GM12878 (cell line): ENCODE measurements around the gene TIMM9. TPM values are rescaled to one million over a fixed set of nuclear protein-coding genes. Genes with fewer than 3 reads are reported as not detected.
A peak's percentile ranks its signal among the peaks of the same experiment; 100 is the strongest.

Source experiments
- ESRRA ChIP-seq: IDR thresholded peaks from 2 replicates; pipeline ENCODE4 v1.6.1; 2012; ENCODE audit warnings: mild to moderate bottlenecking, low read length, improper control_type of control experiment
- FOXM1 ChIP-seq: IDR thresholded peaks from 2 replicates; pipeline ENCODE4 v1.6.1; 2012; ENCODE audit warnings: low read depth, mild to moderate bottlenecking, inconsistent platforms, low read length, moderate library complexity
- GABPA ChIP-seq: IDR thresholded peaks from 2 replicates; pipeline ENCODE4 v1.6.1; 2014; ENCODE audit warnings: antibody characterized with exemption, low read depth, mild to moderate bottlenecking, inconsistent platforms
- HDGF ChIP-seq: fragments of 450-650 bp; IDR thresholded peaks from 2 replicates; pipeline ENCODE4 v1.6.1; 2016; ENCODE audit warnings: antibody characterized with exemption
- IKZF2 ChIP-seq, 2 experiments: fragments of 450-650 bp; IDR thresholded peaks; 2 replicates each; pipeline ENCODE4 v1.6.1; 2017; ENCODE audit warnings: mild to moderate bottlenecking in 2 of 2, moderate library complexity in 2 of 2
- LARP7 ChIP-seq: fragments of 450-650 bp; IDR thresholded peaks from 2 replicates; pipeline ENCODE4 v1.6.1; 2017; ENCODE audit warnings: mild to moderate bottlenecking
- MTA3 ChIP-seq: IDR thresholded peaks from 2 replicates; pipeline ENCODE4 v1.6.1; 2012; ENCODE audit warnings: low read length, inconsistent platforms, borderline replicate concordance
- MYC ChIP-seq: IDR thresholded peaks from 2 replicates; pipeline ENCODE4 v1.6.1; 2011; ENCODE audit warnings: mild to moderate bottlenecking, low read length, moderate library complexity, inconsistent platforms; ENCODE audit not compliant: insufficient read depth, insufficient replicate concordance, insufficient read length, severe bottlenecking
- RAD51 ChIP-seq: fragments of 450-650 bp; IDR thresholded peaks from 2 replicates; pipeline ENCODE4 v1.6.1; 2016; ENCODE audit warnings: moderate library complexity, mild to moderate bottlenecking, inconsistent platforms
- SPI1 ChIP-seq: IDR thresholded peaks from 2 replicates; pipeline ENCODE4 v1.6.1; 2011; ENCODE audit warnings: low read depth, mild to moderate bottlenecking, low read length, moderate library complexity, borderline replicate concordance; ENCODE audit not compliant: insufficient read depth
- SUZ12 ChIP-seq: fragments of 200-600 bp; sonication (generic); IDR thresholded peaks from one replicate; pipeline ENCODE4 v1.6.1; 2018; ENCODE audit warnings: antibody characterized with exemption, mild to moderate bottlenecking; ENCODE audit not compliant: unreplicated experiment
- TCF7 ChIP-seq: IDR thresholded peaks from 2 replicates; pipeline ENCODE4 v1.6.1; 2014; ENCODE audit warnings: antibody characterized with exemption, borderline replicate concordance
- YY1 ChIP-seq: IDR thresholded peaks from 2 replicates; pipeline ENCODE4 v1.6.1; 2011; ENCODE audit warnings: low read depth, mild to moderate bottlenecking, low read length
- ZBED1 ChIP-seq: IDR thresholded peaks from 2 replicates; pipeline ENCODE4 v1.6.1; 2016; ENCODE audit warnings: borderline replicate concordance
- polyA plus RNA-seq, 11 experiments: library from polyadenylated mRNA; depleted of rRNA in 4 of 11; unstranded in 6 of 11; stranded (reverse) in 5 of 11; fragments of >200 nt; fragmentation: Nextera tagmentation in 4 of 11; fragmentation: Illumina TruSeq in 1 of 11; extraction: Ambion mirVana in 4 of 11; extraction: Trizol in 1 of 11; gene quantifications; 1 replicate in 1 of 11; 2 replicates in 10 of 11; pipeline versions ENCODE4 v1.2.1 to v1.2.3, GENCODE V29; 2011 to 2016; ENCODE audit warnings: inconsistent platforms in 2 of 11, missing spikeins in 2 of 11, low read depth in 1 of 11
- total RNA-seq, 4 experiments: library from RNA; depleted of rRNA in 3 of 4; stranded (reverse); fragments of >200 nt in 3 of 4; fragmentation: Illumina TruSeq in 1 of 4; extraction: Trizol in 1 of 4; gene quantifications; 2 replicates each; pipeline versions ENCODE4 v1.2.1 to v1.2.3, GENCODE V29; 2013 to 2021
- TF ChIP-seq, protein P1 (sequence below): fragments of 450-650 bp; IDR thresholded peaks from 2 replicates; pipeline ENCODE4 v1.6.1; 2018; ENCODE audit warnings: mild to moderate bottlenecking, low read depth, moderate library complexity; ENCODE audit not compliant: partially characterized antibody
- TF ChIP-seq, protein P2 (sequence below): IDR thresholded peaks from 2 replicates; pipeline ENCODE4 v1.6.1; 2011; ENCODE audit warnings: borderline replicate concordance, low read depth, mild to moderate bottlenecking, moderate library complexity, low read length; ENCODE audit not compliant: insufficient read depth, poor library complexity, severe bottlenecking
- TF ChIP-seq, protein P3 (sequence below): IDR thresholded peaks from 2 replicates; pipeline ENCODE4 v1.6.1; 2012; ENCODE audit warnings: low read length, inconsistent platforms
- TF ChIP-seq, protein P4 (sequence below), 3 experiments: IDR thresholded peaks in 2 of 3; conservative IDR thresholded peaks in 1 of 3; 2 replicates each; pipeline ENCODE4 v1.5.1; 2011; ENCODE audit warnings: low read depth in 3 of 3, low read length in 3 of 3, mild to moderate bottlenecking in 3 of 3, control low read depth in 2 of 3, moderate library complexity in 2 of 3, inconsistent platforms in 1 of 3, mixed read lengths in 1 of 3; ENCODE audit not compliant: control insufficient read depth in 2 of 3, insufficient read depth in 1 of 3; ENCODE audit errors: extremely low read depth in 1 of 3
- TF ChIP-seq, protein P5 (sequence below): IDR thresholded peaks from 2 replicates; pipeline ENCODE4 v1.6.1; 2012; ENCODE audit warnings: low read depth, low read length, improper control_type of control experiment

Gene TIMM9
- total and polyA plus RNA-seq, 10 of the 15 experiments (the other 5 are each of a cell fraction or from before 2014, with no cell fraction given): 36.6 to 116 (median 62.0) TPM

DNA sequence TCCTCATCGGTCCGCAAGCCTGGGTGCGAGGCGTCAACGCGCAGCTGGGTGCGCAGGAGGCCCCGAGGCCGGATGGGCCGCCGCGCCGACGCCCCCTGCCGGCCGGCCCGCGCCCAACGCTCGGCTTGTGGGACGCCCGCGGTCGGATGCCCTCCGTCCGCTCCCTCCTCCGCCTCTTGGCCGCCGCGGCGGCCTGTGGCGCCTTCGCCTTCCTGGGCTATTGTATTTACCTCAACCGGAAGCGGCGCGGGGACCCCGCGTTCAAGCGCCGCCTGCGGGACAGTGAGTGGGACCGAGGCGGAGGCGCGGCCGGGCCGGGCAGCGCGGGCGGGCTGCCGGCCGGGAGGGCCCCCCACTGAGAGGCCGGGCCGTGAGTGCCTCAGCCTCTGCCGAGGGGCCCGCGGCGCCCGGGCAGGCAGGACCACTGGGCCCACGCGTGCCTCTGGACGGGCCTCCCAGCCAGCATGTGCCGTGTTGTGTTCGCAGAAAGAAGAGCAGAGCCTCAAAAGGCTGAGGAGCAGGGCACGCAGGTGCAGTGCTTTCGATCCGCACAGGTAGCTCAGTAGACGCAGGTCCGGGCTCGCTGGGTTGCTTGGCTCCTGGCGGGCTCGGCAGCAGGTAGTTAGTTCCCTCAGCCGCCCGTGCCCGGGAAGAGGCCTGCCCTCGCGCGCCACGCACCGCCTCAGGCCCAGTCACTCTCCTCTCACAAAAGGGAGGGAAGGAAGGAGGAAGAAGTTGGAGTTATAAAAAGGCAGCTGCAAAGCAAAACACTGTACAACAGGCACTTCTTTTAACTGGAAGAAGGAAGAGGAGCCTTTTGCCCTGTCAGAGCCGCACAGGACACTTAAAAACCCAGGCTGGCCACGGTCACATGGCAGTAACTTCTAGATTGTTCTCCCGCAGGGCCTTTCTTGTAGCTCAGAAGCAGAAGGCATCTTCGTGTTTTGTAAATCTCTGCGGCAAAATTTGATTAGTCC, 31.2 kb downstream of the TIMM9 start, which contains the start of gene TOMM20L (continued):
- TF ChIP-seq, protein P1, sequence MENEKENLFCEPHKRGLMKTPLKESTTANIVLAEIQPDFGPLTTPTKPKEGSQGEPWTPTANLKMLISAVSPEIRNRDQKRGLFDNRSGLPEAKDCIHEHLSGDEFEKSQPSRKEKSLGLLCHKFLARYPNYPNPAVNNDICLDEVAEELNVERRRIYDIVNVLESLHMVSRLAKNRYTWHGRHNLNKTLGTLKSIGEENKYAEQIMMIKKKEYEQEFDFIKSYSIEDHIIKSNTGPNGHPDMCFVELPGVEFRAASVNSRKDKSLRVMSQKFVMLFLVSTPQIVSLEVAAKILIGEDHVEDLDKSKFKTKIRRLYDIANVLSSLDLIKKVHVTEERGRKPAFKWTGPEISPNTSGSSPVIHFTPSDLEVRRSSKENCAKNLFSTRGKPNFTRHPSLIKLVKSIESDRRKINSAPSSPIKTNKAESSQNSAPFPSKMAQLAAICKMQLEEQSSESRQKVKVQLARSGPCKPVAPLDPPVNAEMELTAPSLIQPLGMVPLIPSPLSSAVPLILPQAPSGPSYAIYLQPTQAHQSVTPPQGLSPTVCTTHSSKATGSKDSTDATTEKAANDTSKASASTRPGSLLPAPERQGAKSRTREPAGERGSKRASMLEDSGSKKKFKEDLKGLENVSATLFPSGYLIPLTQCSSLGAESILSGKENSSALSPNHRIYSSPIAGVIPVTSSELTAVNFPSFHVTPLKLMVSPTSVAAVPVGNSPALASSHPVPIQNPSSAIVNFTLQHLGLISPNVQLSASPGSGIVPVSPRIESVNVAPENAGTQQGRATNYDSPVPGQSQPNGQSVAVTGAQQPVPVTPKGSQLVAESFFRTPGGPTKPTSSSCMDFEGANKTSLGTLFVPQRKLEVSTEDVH: no peak
- TF ChIP-seq SPI1 (no peak), ESRRA (no peak), HDGF (no peak), GABPA (no peak), MTA3 (no peak), IKZF2 (IDR thresholded peaks at IDR 0.05) (no peak), SUZ12 (no peak), YY1 (peak; percentile 74), LARP7 (peak; percentile 74), MYC (no peak), ZBED1 (no peak), FOXM1 (no peak), RAD51 (no peak), TCF7 (no peak)
- TF ChIP-seq, protein P2, sequence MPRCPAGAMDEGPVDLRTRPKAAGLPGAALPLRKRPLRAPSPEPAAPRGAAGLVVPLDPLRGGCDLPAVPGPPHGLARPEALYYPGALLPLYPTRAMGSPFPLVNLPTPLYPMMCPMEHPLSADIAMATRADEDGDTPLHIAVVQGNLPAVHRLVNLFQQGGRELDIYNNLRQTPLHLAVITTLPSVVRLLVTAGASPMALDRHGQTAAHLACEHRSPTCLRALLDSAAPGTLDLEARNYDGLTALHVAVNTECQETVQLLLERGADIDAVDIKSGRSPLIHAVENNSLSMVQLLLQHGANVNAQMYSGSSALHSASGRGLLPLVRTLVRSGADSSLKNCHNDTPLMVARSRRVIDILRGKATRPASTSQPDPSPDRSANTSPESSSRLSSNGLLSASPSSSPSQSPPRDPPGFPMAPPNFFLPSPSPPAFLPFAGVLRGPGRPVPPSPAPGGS: no peak
- TF ChIP-seq, protein P3, sequence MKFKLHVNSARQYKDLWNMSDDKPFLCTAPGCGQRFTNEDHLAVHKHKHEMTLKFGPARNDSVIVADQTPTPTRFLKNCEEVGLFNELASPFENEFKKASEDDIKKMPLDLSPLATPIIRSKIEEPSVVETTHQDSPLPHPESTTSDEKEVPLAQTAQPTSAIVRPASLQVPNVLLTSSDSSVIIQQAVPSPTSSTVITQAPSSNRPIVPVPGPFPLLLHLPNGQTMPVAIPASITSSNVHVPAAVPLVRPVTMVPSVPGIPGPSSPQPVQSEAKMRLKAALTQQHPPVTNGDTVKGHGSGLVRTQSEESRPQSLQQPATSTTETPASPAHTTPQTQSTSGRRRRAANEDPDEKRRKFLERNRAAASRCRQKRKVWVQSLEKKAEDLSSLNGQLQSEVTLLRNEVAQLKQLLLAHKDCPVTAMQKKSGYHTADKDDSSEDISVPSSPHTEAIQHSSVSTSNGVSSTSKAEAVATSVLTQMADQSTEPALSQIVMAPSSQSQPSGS: no peak
- TF ChIP-seq, protein P4, sequence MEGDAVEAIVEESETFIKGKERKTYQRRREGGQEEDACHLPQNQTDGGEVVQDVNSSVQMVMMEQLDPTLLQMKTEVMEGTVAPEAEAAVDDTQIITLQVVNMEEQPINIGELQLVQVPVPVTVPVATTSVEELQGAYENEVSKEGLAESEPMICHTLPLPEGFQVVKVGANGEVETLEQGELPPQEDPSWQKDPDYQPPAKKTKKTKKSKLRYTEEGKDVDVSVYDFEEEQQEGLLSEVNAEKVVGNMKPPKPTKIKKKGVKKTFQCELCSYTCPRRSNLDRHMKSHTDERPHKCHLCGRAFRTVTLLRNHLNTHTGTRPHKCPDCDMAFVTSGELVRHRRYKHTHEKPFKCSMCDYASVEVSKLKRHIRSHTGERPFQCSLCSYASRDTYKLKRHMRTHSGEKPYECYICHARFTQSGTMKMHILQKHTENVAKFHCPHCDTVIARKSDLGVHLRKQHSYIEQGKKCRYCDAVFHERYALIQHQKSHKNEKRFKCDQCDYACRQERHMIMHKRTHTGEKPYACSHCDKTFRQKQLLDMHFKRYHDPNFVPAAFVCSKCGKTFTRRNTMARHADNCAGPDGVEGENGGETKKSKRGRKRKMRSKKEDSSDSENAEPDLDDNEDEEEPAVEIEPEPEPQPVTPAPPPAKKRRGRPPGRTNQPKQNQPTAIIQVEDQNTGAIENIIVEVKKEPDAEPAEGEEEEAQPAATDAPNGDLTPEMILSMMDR (IDR thresholded peaks at IDR 0.05 in 2 of 3, conservative IDR thresholded peaks at IDR 0.05 in 1 of 3; ENCODE audit: control insufficient read depth in 2 of 3, extremely low read depth in 1 of 3, insufficient read depth in 1 of 3, low read depth in 3 of 3, low read length in 3 of 3): peak; percentile 55 to 83 (median 73); a peak in 5 of 6 replicates
- TF ChIP-seq, protein P5, sequence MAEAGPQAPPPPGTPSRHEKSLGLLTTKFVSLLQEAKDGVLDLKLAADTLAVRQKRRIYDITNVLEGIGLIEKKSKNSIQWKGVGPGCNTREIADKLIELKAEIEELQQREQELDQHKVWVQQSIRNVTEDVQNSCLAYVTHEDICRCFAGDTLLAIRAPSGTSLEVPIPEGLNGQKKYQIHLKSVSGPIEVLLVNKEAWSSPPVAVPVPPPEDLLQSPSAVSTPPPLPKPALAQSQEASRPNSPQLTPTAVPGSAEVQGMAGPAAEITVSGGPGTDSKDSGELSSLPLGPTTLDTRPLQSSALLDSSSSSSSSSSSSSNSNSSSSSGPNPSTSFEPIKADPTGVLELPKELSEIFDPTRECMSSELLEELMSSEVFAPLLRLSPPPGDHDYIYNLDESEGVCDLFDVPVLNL: no peak
